Thymus (tissue), 11 donors: ENCODE measurements around the gene UROD. TPM values are rescaled to one million over a fixed set of nuclear protein-coding genes. Genes with fewer than 3 reads are reported as not detected.
"Not testable (repeated sequence)": the region's sequence is repeated elsewhere in the genome, so short reads cannot be mapped to it uniquely, and the experiment has no call there.

Experiments used
- DNase-seq, 9 donors: peaks; one replicate each; pipeline ENCODE4 v3.0.0-alpha.2; 2013; ENCODE audit warnings: low spot score in 9 of 9, low read depth in 6 of 9, missing footprints in 1 of 9
- H3K27ac ChIP-seq, 2 donors: one replicate each; pipeline ENCODE4 v1.5.1; 2013; ENCODE audit warnings: control low read depth in 1 of 2, low read depth in 1 of 2, low read length in 1 of 2, mild to moderate bottlenecking in 1 of 2, moderate library complexity in 1 of 2
- H3K27me3 ChIP-seq, 2 donors: one replicate each; pipeline ENCODE4 v1.5.1; 2013; ENCODE audit warnings: low read length in 1 of 2; ENCODE audit not compliant: control insufficient read depth in 2 of 2, insufficient read depth in 1 of 2
- H3K36me3 ChIP-seq, 2 donors: one replicate each; pipeline ENCODE4 v1.5.1; 2013; ENCODE audit warnings: low read length in 1 of 2, mild to moderate bottlenecking in 1 of 2, moderate library complexity in 1 of 2; ENCODE audit not compliant: control insufficient read depth in 2 of 2, insufficient read depth in 2 of 2
- H3K4me1 ChIP-seq, 2 donors: one replicate each; pipeline ENCODE4 v1.5.1; 2013; ENCODE audit warnings: low read length in 2 of 2; ENCODE audit not compliant: control insufficient read depth in 2 of 2, insufficient read depth in 2 of 2
- H3K4me3 ChIP-seq, 2 donors: one replicate each; pipeline ENCODE4 v1.5.1; 2013; ENCODE audit warnings: low read length in 2 of 2, control low read depth in 1 of 2, mild to moderate bottlenecking in 1 of 2
- H3K9me3 ChIP-seq, 2 donors: one replicate each; pipeline ENCODE4 v1.5.1; 2013; ENCODE audit warnings: low read length in 1 of 2, mild to moderate bottlenecking in 1 of 2; ENCODE audit not compliant: control insufficient read depth in 2 of 2, insufficient read depth in 1 of 2
- WGBS: extraction: QIAGEN DNeasy Blood & Tissue Kit; methylation state at CpG from one replicate; pipeline ENCODE4 v1.1.7; 2013; 5-methylcytosine and 5-hydroxymethylcytosine counted together
- polyA plus RNA-seq: library from polyadenylated mRNA; stranded (reverse); fragments of 200-250 nt; gene quantifications from one replicate; pipeline ENCODE4 v1.2.3, GENCODE V29; 2013
- total RNA-seq: library from RNA; stranded (reverse); fragments of 120-200 nt; gene quantifications from one replicate; pipeline ENCODE4 v1.2.4, GENCODE V29; 2013
- donor health status: healthy.

Gene UROD
- total and polyA plus RNA-seq, 2 donors: 68.2 to 98.7 TPM

GRCh38 chr1:45043094-45043493 lies 31.0 kb downstream of the UROD start:
- 97% methylated on average over 5 of the region's 5 CpGs for WGBS
- Histone ChIP-seq H3K27ac (no peak overlapping the region), H3K4me1 (no peaks in the 10 kb centered on the region), H3K36me3 (no peaks in the 10 kb centered on the region), H3K27me3 (no peaks in the 10 kb centered on the region), H3K9me3 (no peaks in the 10 kb centered on the region), H3K4me3 (no peak overlapping the region)
- no peak for DNase-seq

- 97% methylated on average over 1 of the region's 1 CpG for WGBS
These were observed 32.9 kb downstream of the UROD start for GRCh38 chr1:45044916-45045315.

GRCh38 chr1:45047032-45047431 lies 35.0 kb downstream of the UROD start:
- H3K4me1 ChIP-seq: peaks cover 4 to 6% of the 10 kb centered on the region in 2 donors
- no peak overlapping the region for H3K4me3 ChIP-seq
- no peaks in the 10 kb centered on the region for H3K36me3 ChIP-seq
- H3K9me3 ChIP-seq: no peaks in the 10 kb centered on the region
- no peaks in the 10 kb centered on the region for H3K27me3 ChIP-seq
- no peak for DNase-seq
- no peak overlapping the region for H3K27ac ChIP-seq
- 97% methylated on average over 5 of the region's 5 CpGs for WGBS

More at GRCh38 chr1:45044916-45045315, 32.9 kb downstream of the UROD start:
- H3K4me3 ChIP-seq: no peak overlapping the region
- H3K36me3 ChIP-seq: no peaks in the 10 kb centered on the region
- no peaks in the 10 kb centered on the region for H3K27me3 ChIP-seq
- no peaks in the 10 kb centered on the region for H3K4me1 ChIP-seq
- no peak overlapping the region for H3K27ac ChIP-seq
- DNase-seq: no peak
- no peaks in the 10 kb centered on the region for H3K9me3 ChIP-seq

GRCh38 chr1:45051005-45051772 lies 39.1 kb downstream of the UROD start:
- Histone ChIP-seq H3K4me1 (peaks cover 4 to 6% of the 10 kb centered on the region in 2 donors), H3K27me3 (no peaks in the 10 kb centered on the region), H3K9me3 (no peaks in the 10 kb centered on the region), H3K27ac (peak overlapping the region in 1 of 2 donors; percentile 26), H3K36me3 (no peaks in the 10 kb centered on the region), H3K4me3 (no peak overlapping the region)
- DNase-seq: peak in 5 of 9 donors; percentile 3 to 51 (median 8)
- WGBS: 67% methylated on average over 2 of the region's 2 CpGs

- WGBS: 94% methylated on average over 1 of the region's 1 CpG
- Histone ChIP-seq H3K4me3 (no peak overlapping the region), H3K9me3 (no peaks in the 10 kb centered on the region), H3K27ac (no peak overlapping the region), H3K36me3 (no peaks in the 10 kb centered on the region), H3K4me1 (no peaks in the 10 kb centered on the region), H3K27me3 (no peaks in the 10 kb centered on the region)
- DNase-seq: no peak
These were observed 45.5 kb downstream of the UROD start for GRCh38 chr1:45057542-45057941.

GRCh38 chr1:45059829-45060228 lies 47.8 kb downstream of the UROD start:
- Histone ChIP-seq H3K9me3 (no peaks in the 10 kb centered on the region), H3K4me1 (no peaks in the 10 kb centered on the region), H3K36me3 (no peaks in the 10 kb centered on the region), H3K4me3 (no peak overlapping the region), H3K27ac (no peak overlapping the region), H3K27me3 (no peaks in the 10 kb centered on the region)
- no peak for DNase-seq
- WGBS: 94% methylated on average over 2 of the region's 2 CpGs

- not testable (repeated sequence) for H3K4me3 ChIP-seq, H3K27ac ChIP-seq, H3K9me3 ChIP-seq, H3K4me1 ChIP-seq, DNase-seq, H3K27me3 ChIP-seq, H3K36me3 ChIP-seq
- 95% methylated on average over 4 of the region's 4 CpGs for WGBS
These were observed 50.4 kb downstream of the UROD start for GRCh38 chr1:45062463-45062862.

GRCh38 chr1:45065083-45065482 lies 53.0 kb downstream of the UROD start:
- Histone ChIP-seq H3K4me1 (no peaks in the 10 kb centered on the region), H3K27ac (no peak overlapping the region), H3K27me3 (no peaks in the 10 kb centered on the region), H3K36me3 (no peaks in the 10 kb centered on the region), H3K4me3 (no peak overlapping the region), H3K9me3 (no peaks in the 10 kb centered on the region)
- no peak for DNase-seq
- WGBS: 97% methylated on average over 2 of the region's 2 CpGs
